Esophagus (tissue), 2 donors: ENCODE results near the gene TDP1. TPM values are rescaled to one million over a fixed set of nuclear protein-coding genes. Genes with fewer than 3 reads are reported as not detected.
A peak's percentile ranks its signal among the peaks of the same experiment; 100 is the strongest.

Experiments
- H3K27ac ChIP-seq, 2 donors: one replicate each; pipeline ENCODE4 v1.5.1; 2013; ENCODE audit warnings: low read depth in 2 of 2, mild to moderate bottlenecking in 2 of 2, inconsistent platforms in 1 of 2, low read length in 1 of 2, moderate library complexity in 1 of 2
- H3K27me3 ChIP-seq, 2 donors: one replicate each; pipeline ENCODE4 v1.6.1; 2013; ENCODE audit warnings: low read length in 2 of 2, control low read depth in 1 of 2, mild to moderate bottlenecking in 1 of 2; ENCODE audit not compliant: insufficient read depth in 2 of 2, control insufficient read depth in 1 of 2
- H3K36me3 ChIP-seq, 2 donors: one replicate each; pipeline ENCODE4 v1.6.1; 2013; ENCODE audit warnings: low read length in 1 of 2; ENCODE audit not compliant: control insufficient read depth in 2 of 2, insufficient read depth in 2 of 2
- H3K4me1 ChIP-seq, 2 donors: one replicate each; pipeline ENCODE4 v1.6.1; 2013; ENCODE audit warnings: low read length in 1 of 2; ENCODE audit not compliant: control insufficient read depth in 2 of 2, insufficient read depth in 2 of 2
- H3K4me3 ChIP-seq, 2 donors: one replicate each; pipeline ENCODE4 v1.5.1; 2013; ENCODE audit warnings: low read length in 2 of 2, mild to moderate bottlenecking in 2 of 2, low read depth in 1 of 2, moderate library complexity in 1 of 2
- H3K9me3 ChIP-seq, 2 donors: one replicate each; pipeline ENCODE4 v1.6.1; 2013; ENCODE audit warnings: mild to moderate bottlenecking in 2 of 2, low read depth in 1 of 2, low read length in 1 of 2, moderate library complexity in 1 of 2; ENCODE audit not compliant: control insufficient read depth in 2 of 2, insufficient read depth in 1 of 2
- WGBS, 2 donors: extraction: QIAGEN DNeasy Blood & Tissue Kit; methylation state at CpG; one replicate each; pipeline ENCODE4 v1.1.7; 2013; 5-methylcytosine and 5-hydroxymethylcytosine counted together
- polyA plus RNA-seq, 2 donors: library from polyadenylated mRNA; stranded (reverse); fragments of 200-250 nt; gene quantifications; one replicate each; pipeline ENCODE4 v1.2.3, GENCODE V29; 2013
- donor health status: healthy with polysubstance abuse.
- donor health status: Bipolar disorder and iron deficiency.

Gene TDP1
- 1 to 10 TPM; 2.8 to 7.6 TPM for polyA plus RNA-seq

DNA sequence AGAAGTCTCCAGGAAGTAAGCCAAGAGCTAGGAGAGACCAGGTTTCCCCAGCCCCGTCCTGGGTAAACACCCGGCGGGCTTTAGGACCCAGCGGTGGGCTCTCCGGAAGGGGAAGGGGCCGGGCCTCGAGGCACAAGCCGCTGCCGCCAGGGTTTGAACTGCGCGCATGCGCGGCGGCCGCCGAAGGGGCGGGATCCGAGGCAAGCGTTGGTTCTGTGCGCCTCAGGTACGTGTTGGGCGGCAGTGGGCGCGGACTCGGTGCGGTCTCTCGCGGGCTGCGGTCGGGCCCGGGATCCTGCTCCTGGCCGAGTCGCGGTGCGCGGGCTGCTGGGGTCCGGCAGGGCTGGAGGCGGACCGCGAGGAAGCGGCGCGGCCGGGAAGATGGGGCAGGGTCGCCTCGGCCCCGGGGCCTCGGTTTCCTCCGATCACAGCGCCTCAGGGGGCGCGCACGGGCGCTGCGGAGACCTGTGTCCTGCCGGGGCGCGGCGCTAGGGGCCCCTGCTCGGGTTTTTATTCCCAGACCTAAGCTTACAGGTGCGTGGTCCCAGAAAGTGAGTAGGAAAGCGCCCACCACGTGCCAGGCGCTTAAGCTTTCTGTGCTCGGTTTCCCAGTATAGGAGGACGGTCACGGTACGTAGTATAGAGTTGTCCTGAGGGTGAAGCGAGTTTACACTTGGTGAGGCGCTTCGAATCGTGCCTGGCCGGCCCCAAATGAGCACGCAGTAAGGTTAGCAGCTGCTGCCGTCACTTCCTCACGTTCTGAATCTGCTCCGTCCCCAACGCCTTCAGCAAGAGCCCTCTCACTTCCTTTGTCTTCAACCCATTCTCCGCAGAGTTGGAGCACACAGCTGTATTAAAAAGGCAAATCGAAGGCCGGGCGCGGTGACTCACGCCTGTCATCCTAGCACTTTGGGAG, at the start of gene TDP1:
Gene TDP1 (plus strand): TSS at position 183 of the 916 bp plus-strand sequence. CDS start 7,188 bp downstream, outside the sequence.
- Histone ChIP-seq H3K27me3 (no peaks in the 10 kb centered on the region), H3K4me3 (peak within 1 kb of the TSS; percentile 76 to 90), H3K36me3 (peaks cover 0 to 11% of the 10 kb centered on the region in 2 donors), H3K9me3 (peaks cover 0 to 2% of the 10 kb centered on the region in 2 donors), H3K4me1 (peaks cover 0 to 2% of the 10 kb centered on the region in 2 donors), H3K27ac (peak within 1 kb of the TSS; percentile 96)
- 0 to 1% methylated on average over 74 to 84 of the region's 84 CpGs for WGBS, 2 donors

DNA sequence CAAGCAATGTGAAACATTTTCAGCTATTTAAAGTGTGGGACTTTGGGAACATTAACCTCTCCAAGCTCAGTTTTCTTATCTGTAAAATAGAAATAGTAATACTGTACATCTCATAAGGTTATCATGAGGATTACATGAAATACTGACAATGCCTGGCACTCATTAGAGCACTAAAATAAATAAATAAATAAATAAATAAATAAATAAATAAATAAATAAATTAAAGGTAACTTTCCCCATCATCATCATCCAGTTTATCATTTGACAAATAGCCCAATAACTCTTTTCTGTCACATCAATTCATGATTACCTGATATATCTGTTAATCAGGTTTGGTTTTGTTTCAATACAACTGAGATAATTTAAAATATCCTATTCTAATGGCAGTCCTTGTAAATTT, 49.7 kb upstream of the TDP1 start:
- Histone ChIP-seq H3K27me3 (no peaks in the 10 kb centered on the region), H3K4me3 (no peak overlapping the region), H3K36me3 (no peaks in the 10 kb centered on the region), H3K27ac (no peak overlapping the region), H3K4me1 (peaks cover 0 to 3% of the 10 kb centered on the region in 2 donors), H3K9me3 (no peaks in the 10 kb centered on the region)

DNA sequence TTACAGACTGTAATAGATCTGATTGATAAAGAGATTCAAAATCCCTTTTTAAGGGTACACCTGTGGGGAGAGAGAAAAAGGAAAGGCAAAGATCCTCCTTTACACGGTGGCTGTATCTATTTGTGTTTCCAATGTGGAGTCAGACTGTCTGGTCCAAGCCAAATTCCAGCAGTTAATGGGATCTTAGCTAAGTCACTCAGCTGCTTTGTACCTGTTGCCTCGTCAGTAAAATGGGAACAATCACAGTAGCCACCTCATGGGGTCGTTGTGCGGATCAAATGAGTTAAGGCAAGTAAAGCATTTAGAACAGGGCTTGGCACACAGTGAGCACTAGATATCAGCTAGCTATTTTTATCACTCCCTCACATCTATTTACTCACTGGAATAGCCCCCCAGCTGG, 48.1 kb upstream of the TDP1 start:
- H3K27me3 ChIP-seq, result no peaks in the 10 kb centered on the region
- no peak overlapping the region for H3K27ac ChIP-seq
- peaks cover 0 to 5% of the 10 kb centered on the region in 2 donors for H3K4me1 ChIP-seq
- no peak overlapping the region for H3K4me3 ChIP-seq
- 84 to 89% methylated on average over 4 of the region's 4 CpGs for WGBS, 2 donors
- H3K9me3 ChIP-seq, result no peaks in the 10 kb centered on the region
- H3K36me3 ChIP-seq, result no peaks in the 10 kb centered on the region

DNA sequence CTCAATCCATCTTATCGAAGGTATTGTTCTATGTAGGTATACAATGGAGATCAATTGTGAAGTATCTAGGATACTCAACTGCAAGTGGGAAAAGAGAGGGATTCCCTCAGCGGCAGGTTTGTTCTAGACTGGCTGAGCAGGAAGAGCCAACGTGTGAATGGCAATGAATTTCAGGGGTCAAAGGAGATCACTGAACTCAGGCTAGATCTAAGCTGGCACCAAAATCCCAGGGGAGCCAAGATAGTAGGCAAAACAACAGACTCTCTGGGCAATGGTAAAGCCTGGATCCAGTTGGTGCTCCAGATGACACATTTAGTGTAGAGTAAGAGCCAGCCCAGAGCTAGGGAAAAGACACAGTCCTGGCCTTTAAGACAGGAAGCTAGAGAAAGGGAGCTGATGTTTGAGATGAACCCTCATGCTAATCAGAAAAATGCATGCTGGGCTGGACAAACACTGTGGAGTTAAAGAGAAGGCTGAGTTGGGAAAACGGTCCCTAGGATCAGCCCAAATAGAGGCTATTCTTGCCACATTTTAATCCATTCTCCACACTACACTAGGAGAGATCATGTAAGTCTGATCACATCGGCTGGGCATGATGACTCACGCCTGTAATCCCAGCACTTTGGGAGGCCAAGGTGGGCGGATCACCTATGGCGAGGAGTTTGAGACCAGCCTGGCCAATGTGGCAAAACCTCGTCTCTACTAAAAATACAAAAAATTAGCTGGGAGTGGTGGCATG, 46.8 kb upstream of the TDP1 start:
- 80 to 82% methylated on average over 9 of the region's 9 CpGs for WGBS, 2 donors
- Histone ChIP-seq H3K27me3 (no peaks in the 10 kb centered on the region), H3K36me3 (no peaks in the 10 kb centered on the region), H3K27ac (no peak overlapping the region), H3K4me1 (peaks cover 0 to 5% of the 10 kb centered on the region in 2 donors), H3K9me3 (no peaks in the 10 kb centered on the region), H3K4me3 (no peak overlapping the region)

DNA sequence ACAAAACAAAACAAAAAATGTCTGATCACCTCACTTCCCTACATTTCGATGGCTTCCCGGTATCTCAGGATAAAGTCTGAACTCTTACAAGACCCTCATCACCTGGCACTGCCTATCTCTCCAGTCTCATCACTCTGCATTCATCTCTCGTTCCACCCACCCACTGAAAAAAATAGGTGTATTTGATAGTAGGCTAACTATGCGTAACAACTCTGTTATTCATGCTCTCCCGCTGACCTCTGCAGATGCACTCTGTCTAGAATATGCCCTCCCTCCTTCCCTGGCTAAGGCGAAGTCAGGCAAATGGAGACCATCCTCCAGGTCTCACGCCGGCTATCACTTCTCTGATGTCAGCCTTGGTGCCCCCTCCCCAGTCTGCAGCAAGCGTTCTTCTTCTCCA, 46.1 kb upstream of the TDP1 start:
- Histone ChIP-seq H3K4me1 (peaks cover 0 to 5% of the 10 kb centered on the region in 2 donors), H3K36me3 (no peaks in the 10 kb centered on the region), H3K27me3 (no peaks in the 10 kb centered on the region), H3K27ac (no peak overlapping the region), H3K4me3 (no peak overlapping the region), H3K9me3 (no peaks in the 10 kb centered on the region)
- 95 to 97% methylated on average over 9 of the region's 9 CpGs for WGBS, 2 donors

DNA sequence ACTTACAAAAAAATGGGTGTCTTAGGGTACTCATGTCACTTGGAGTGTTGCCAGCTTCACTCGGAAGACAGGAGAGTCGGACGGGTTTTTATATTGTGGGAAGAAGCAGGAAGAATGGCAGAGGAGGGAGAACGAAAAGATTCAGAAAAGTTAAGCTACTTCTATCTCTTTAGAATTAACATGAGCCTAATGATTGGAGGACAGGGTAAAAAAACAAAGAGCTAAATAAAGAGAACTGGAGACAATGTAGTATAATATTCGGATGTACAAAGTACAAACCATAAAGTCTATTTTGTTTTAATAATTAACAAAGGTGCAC, 45.1 kb upstream of the TDP1 start:
- H3K27me3 ChIP-seq, result no peaks in the 10 kb centered on the region
- H3K36me3 ChIP-seq, result no peaks in the 10 kb centered on the region
- 34 to 40% methylated on average over 5 of the region's 5 CpGs for WGBS, 2 donors
- H3K9me3 ChIP-seq, result no peaks in the 10 kb centered on the region
- peaks cover 0 to 5% of the 10 kb centered on the region in 2 donors for H3K4me1 ChIP-seq
- H3K4me3 ChIP-seq, result no peak overlapping the region
- H3K27ac ChIP-seq, result no peak overlapping the region

DNA sequence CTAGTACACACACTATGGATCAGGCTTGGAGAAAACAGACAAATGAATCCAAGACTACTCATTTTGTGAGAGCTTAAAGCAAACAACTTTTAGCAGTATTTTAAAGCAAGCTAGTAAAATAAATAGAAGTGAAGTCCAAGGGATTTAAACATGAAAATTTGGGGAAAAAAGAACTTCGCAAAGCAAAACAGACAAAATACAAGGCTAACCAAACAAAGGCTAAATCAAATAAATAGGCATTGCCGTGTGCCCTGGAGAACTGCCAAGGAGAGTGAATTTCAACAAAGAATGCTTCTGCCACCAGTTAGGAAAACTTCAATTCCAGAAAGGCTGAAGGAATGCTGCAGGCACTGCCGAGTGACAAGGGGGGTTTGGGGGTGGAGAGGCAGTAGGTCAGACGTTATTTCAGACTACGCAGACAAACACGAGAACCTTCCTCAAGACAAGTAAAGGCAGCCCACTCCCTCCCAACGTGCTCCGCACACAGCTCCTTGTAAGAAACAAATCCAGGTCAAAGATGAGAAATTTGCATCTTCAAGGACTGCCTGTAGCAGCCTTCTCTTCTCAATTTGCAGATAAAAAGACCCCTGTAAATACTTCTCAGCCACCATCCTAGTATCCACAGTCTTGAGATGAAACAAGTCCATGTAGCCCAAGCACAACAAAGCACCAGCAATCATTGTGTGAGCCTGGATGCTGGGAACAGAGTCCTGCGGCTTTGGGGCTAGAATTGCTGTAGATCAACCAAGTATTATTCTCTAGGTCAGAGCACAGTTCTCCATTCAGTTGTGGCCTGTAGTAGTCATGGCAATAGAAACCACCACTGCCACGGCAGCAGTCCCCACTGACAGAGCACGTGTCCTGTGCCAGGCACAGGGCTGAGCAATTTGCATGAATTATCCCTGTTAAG, 44.5 kb upstream of the TDP1 start:
- H3K36me3 ChIP-seq, result no peaks in the 10 kb centered on the region
- no peak overlapping the region for H3K4me3 ChIP-seq
- H3K4me1 ChIP-seq, result peaks cover 0 to 5% of the 10 kb centered on the region in 2 donors
- no peaks in the 10 kb centered on the region for H3K9me3 ChIP-seq
- H3K27ac ChIP-seq, result peak overlapping the region in 1 of 2 donors; percentile 49
- H3K27me3 ChIP-seq, result no peaks in the 10 kb centered on the region
- 36% methylated on average over 11 of the region's 11 CpGs for WGBS, 2 donors

DNA sequence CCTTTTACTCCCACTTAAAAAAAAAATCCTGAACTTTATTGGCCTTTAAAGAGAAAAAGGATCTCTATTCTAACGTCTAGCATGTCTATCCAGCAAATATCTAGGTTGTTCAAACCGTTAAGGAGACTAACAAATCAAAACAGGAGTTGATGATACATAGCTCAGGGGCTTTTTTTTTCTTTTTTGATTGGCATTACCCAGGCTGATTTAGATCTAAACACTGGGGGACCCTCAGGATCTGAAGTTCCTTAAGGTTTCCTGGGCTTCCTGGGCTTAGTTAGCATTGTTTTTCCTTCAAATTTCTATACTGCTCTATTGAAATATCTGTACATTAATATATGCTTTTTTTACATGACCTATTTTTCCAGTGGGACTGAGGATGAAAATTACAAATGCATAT, 43.5 kb upstream of the TDP1 start:
- H3K27ac ChIP-seq, result no peak overlapping the region
- WGBS, 2 donors, result 35 to 41% methylated on average over 2 of the region's 2 CpGs
- no peaks in the 10 kb centered on the region for H3K9me3 ChIP-seq
- no peaks in the 10 kb centered on the region for H3K27me3 ChIP-seq
- no peaks in the 10 kb centered on the region for H3K36me3 ChIP-seq
- no peak overlapping the region for H3K4me3 ChIP-seq
- H3K4me1 ChIP-seq, result peaks cover 0 to 5% of the 10 kb centered on the region in 2 donors

DNA sequence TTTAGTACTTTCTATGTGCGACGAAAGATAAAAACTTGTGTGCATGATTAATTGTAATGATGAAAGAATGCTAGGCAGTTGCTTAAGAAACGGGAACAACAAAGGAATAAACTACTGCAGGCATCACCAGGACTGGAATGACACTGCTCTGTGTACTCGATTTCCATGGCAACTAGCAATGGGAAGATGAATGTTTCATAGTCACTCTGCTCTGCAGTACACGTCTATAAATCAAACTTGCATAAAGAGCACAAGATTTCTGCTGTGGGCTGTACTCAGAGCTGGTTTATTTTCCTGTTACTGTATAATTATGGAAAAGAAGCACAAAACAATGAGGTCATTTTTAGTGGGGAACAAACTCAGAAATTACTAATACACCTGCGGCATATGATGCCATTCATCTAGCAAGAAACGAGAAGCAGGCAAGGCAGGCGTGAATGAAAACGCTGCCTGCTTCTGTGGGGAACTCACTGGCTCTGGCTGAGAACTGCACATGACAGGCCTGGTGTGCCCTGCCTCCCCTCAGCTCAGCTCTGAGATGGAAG, 43.0 kb upstream of the TDP1 start:
- Histone ChIP-seq H3K9me3 (no peaks in the 10 kb centered on the region), H3K4me1 (peaks cover 0 to 5% of the 10 kb centered on the region in 2 donors), H3K27ac (peak overlapping the region; percentile 8 to 42), H3K27me3 (no peaks in the 10 kb centered on the region), H3K36me3 (no peaks in the 10 kb centered on the region), H3K4me3 (no peak overlapping the region)
- WGBS, 2 donors, result 12 to 27% methylated on average over 9 of the region's 9 CpGs
